Activated CD8-positive, alpha-beta memory T cell treated with anti-CD3 and anti-CD28 coated beads for 1 hour (primary cell): Measurements from ENCODE around the gene SERPINE1.
"Not testable (repeated sequence)": the region's sequence is repeated elsewhere in the genome, so short reads cannot be mapped to it uniquely, and the experiment has no call there.

Source experiments
- DNase-seq, 2 donors: peaks; one replicate each; pipeline ENCODE4 v3.0.0-alpha.2; 2020; ENCODE audit warnings: low read depth in 1 of 2; ENCODE audit errors: extremely low read depth in 1 of 2

SERPINE1 gene

GRCh38 chr7:101100858-101101847 lies 25.8 kb upstream of the SERPINE1 start:
- DNase-seq, result no peak

- DNase-seq, result no peak
Measured at GRCh38 chr7:101102026-101102425, 24.9 kb upstream of the SERPINE1 start.

GRCh38 chr7:101103701-101104100 lies 23.2 kb upstream of the SERPINE1 start:
- DNase-seq, result not testable (repeated sequence)

GRCh38 chr7:101104193-101104713 lies 22.7 kb upstream of the SERPINE1 start:
- DNase-seq, result no peak

GRCh38 chr7:101104799-101105198 lies 22.1 kb upstream of the SERPINE1 start:
- DNase-seq, result no peak

- DNase-seq, result not testable (repeated sequence)
Measured at GRCh38 chr7:101105248-101105647, 21.7 kb upstream of the SERPINE1 start.

- no peak for DNase-seq
Measured at GRCh38 chr7:101106386-101106785, 20.5 kb upstream of the SERPINE1 start.

GRCh38 chr7:101108330-101108857 lies 18.5 kb upstream of the SERPINE1 start:
- DNase-seq, result no peak

- no peak for DNase-seq
Measured at GRCh38 chr7:101108961-101109360, 17.9 kb upstream of the SERPINE1 start.

- no peak for DNase-seq
Measured at GRCh38 chr7:101109368-101109767, 17.5 kb upstream of the SERPINE1 start.

GRCh38 chr7:101111261-101111660 lies 15.6 kb upstream of the SERPINE1 start:
- no peak for DNase-seq

GRCh38 chr7:101112233-101112632 lies 14.7 kb upstream of the SERPINE1 start:
- no peak for DNase-seq

- not testable (repeated sequence) for DNase-seq
Measured at GRCh38 chr7:101113140-101113539, 13.8 kb upstream of the SERPINE1 start.

GRCh38 chr7:101113836-101114235 lies 13.1 kb upstream of the SERPINE1 start:
- no peak for DNase-seq

GRCh38 chr7:101114492-101114891 lies 12.4 kb upstream of the SERPINE1 start:
- no peak for DNase-seq

- DNase-seq, result no peak
Measured at GRCh38 chr7:101115215-101115614, 11.7 kb upstream of the SERPINE1 start.

GRCh38 chr7:101116898-101117297 lies 10.0 kb upstream of the SERPINE1 start:
- DNase-seq, result no peak

- DNase-seq, result no peak
Measured at GRCh38 chr7:101118856-101119255, 8.0 kb upstream of the SERPINE1 start.

- DNase-seq, result no peak
Measured at GRCh38 chr7:101119876-101120275, 7.0 kb upstream of the SERPINE1 start.

GRCh38 chr7:101120315-101120714 lies 6.6 kb upstream of the SERPINE1 start:
- DNase-seq, result no peak

GRCh38 chr7:101121631-101121990 lies 5.3 kb upstream of the SERPINE1 start:
- not testable (repeated sequence) for DNase-seq
